HEK293T (cell line): ENCODE data around the gene DYNC1LI2.

Experiments used
- CTCF ChIA-PET: fragments of 350-600 bp; formaldehyde crosslinking; extraction: SDS; loops from one replicate; lab custom pipeline; 2021; ENCODE audit warnings: antibody characterized with exemption, inconsistent platforms; lab: Yijun Ruan, JAX
- POLR2A ChIA-PET: fragments of 350-600 bp; formaldehyde crosslinking; extraction: SDS; loops from one replicate; lab custom pipeline; 2020; ENCODE audit warnings: antibody characterized with exemption, inconsistent platforms; lab: Yijun Ruan, JAX
- DNase-seq: peaks from one replicate; pipeline ENCODE4 v3.0.0; 2012; ENCODE audit warnings: mixed read lengths; ENCODE audit errors: extremely low spot score
- ARNT ChIP-seq: fragments of 450-650 bp; IDR thresholded peaks from 2 replicates; pipeline ENCODE4 v1.6.1; 2017; ENCODE audit warnings: mild to moderate bottlenecking
- BHLHE40 ChIP-seq: fragments of 450-650 bp; IDR thresholded peaks from 2 replicates; pipeline ENCODE4 v1.6.1; 2016; ENCODE audit warnings: mild to moderate bottlenecking, moderate library complexity, borderline replicate concordance
- CTBP1 ChIP-seq: fragments of 450-650 bp; IDR thresholded peaks from 2 replicates; pipeline ENCODE4 v1.6.1; 2016; ENCODE audit warnings: borderline replicate concordance
- ELF4 ChIP-seq: fragments of 450-650 bp; IDR thresholded peaks from 2 replicates; pipeline ENCODE4 v1.6.1; 2017; ENCODE audit warnings: antibody characterized with exemption
- FOXA1 ChIP-seq: fragments of 450-650 bp; IDR thresholded peaks from 2 replicates; pipeline ENCODE4 v1.6.1; 2016; ENCODE audit warnings: mild to moderate bottlenecking
- FOXK2 ChIP-seq: fragments of 450-650 bp; IDR thresholded peaks from 2 replicates; pipeline ENCODE4 v1.6.1; 2016; ENCODE audit warnings: mild to moderate bottlenecking
- FOXM1 ChIP-seq: fragments of 450-650 bp; IDR thresholded peaks from 2 replicates; pipeline ENCODE4 v1.6.1; 2017; ENCODE audit warnings: mild to moderate bottlenecking, borderline replicate concordance
- HDGF ChIP-seq: fragments of 450-650 bp; IDR thresholded peaks from 2 replicates; pipeline ENCODE4 v1.6.1; 2017; ENCODE audit warnings: antibody characterized with exemption, borderline replicate concordance
- L3MBTL2 ChIP-seq: fragments of 450-650 bp; conservative IDR thresholded peaks from 2 replicates; pipeline ENCODE4 v1.6.1; 2016; ENCODE audit warnings: mild to moderate bottlenecking
- LEF1 ChIP-seq: fragments of 450-650 bp; IDR thresholded peaks from 2 replicates; pipeline ENCODE4 v1.6.1; 2017; ENCODE audit warnings: mild to moderate bottlenecking, borderline replicate concordance
- NFRKB ChIP-seq: fragments of 450-650 bp; IDR thresholded peaks from 2 replicates; pipeline ENCODE4 v1.6.1; 2016; ENCODE audit warnings: mild to moderate bottlenecking, moderate library complexity
- SP1 ChIP-seq: fragments of 450-650 bp; IDR thresholded peaks from 2 replicates; pipeline ENCODE4 v1.6.1; 2017
- SUZ12 ChIP-seq: fragments of 450-650 bp; IDR thresholded peaks from 2 replicates; pipeline ENCODE4 v1.6.1; 2016; ENCODE audit warnings: mild to moderate bottlenecking
- TARDBP ChIP-seq: fragments of 450-650 bp; IDR thresholded peaks from 2 replicates; pipeline ENCODE4 v1.6.1; 2016
- ZNF384 ChIP-seq: fragments of 450-650 bp; IDR thresholded peaks from 2 replicates; pipeline ENCODE4 v1.6.1; 2016
- TF ChIP-seq, protein P1 (sequence below): fragments of 450-650 bp; IDR thresholded peaks from 2 replicates; pipeline ENCODE4 v1.6.1; 2016

DYNC1LI2 gene

DNA sequence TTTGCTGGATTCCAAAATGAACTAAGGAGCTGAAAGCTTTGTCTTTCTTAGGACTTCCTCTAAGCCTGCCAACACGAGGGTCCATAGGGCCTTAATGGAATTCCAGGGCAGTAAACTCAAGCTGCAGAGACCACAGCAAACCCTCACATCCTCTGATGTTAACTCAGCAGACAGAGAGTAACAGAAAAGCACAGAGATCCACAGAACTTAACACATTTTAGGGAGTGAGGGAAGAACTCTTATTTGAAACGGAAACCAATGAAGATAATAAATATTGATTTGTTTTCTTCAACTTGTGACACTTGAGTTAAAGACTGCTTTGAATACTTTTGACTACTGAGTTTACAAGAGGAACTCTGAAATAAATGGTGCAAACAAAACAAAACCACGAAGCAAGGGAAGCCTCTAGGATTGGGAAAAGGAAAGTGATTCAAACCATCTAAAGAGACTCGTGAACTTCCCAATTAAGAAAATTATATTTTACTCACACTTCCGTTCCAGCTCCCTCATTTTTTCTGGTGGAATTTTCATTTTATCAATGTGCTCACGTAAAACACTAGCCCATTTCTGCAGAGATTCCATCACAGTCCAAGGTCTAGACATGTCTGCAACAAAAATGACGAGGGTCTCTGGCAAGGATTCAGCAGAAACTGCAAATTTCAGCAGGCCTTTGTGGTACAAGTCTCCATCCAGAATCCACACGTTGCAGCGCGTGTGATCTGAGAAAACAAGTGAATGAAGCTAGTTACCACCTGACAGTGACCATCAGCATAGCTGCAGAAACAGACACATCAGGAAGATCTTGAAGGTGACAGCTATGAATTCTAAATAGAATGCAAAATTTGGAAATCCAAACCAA lies 9.2 kb downstream of the DYNC1LI2 start:
- ChIA-PET CTCF (interaction anchor here (0.6 to 3.1 kb wide), 6 partner anchors 9 to 133 kb away, joined by 3 to 11 read pairs (median 4); partner anchors contain the start of genes DYNC1LI2 and NAE1), POLR2A (interaction anchor here (1.6 to 3.4 kb wide), 2 partner anchors 9 to 88 kb away, joined by 6 to 14 read pairs; partner anchors contain the start of genes DYNC1LI2 and NAE1)

DNA sequence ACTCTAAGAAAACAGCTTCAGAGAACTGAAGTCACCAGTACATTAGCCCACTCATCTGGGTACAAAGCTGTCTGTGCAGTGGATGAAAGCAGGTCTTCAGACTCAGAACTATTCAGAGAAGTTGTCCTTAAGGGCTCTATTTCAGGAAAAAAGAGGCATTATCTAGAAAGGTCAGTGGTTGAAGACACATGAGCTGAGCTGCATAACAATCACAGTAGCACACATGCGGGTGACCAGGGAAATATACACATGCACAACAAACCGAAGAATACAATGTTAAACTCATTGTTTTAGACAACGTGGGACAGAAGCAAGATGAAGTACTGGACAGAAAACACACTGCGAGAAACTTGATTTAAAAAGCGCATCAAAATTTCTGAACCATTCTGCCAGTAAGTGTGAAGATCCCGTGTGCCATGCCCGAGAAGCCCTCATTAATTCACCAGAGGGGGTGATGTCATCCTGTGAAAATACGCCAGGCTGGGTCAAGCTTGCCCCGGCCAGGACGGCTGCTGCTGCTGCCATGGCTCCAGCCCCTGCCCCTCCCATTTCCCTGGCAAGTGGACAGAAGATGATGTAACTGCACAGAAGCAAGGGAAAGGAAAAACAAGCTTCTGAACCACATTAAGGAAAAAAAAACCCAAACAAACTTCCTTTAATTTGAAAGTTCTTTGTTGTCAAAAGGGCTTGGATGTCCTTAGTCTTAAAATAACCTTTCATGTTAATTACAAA lies 10.1 kb downstream of the DYNC1LI2 start:
- POLR2A ChIA-PET: interaction anchor here (1.2 to 3.4 kb wide), 3 partner anchors 10 to 89 kb away, joined by 3 to 14 read pairs (median 6); partner anchors contain the start of genes DYNC1LI2 and NAE1
- CTCF ChIA-PET: interaction anchor here (0.9 to 3.1 kb wide), 6 partner anchors 10 to 132 kb away, joined by 3 to 11 read pairs (median 4); partner anchors contain the start of genes DYNC1LI2 and NAE1
- TF ChIP-seq TARDBP (no peak), NFRKB (no peak), L3MBTL2 (no peak), SP1 (no peak), LEF1 (no peak), ZNF384 (no peak), FOXK2 (no peak), ELF4 (no peak)
- DNase-seq: peak; percentile 35

More for the DNA sequence above, 9.2 kb downstream of the DYNC1LI2 start:
- no peak for DNase-seq
- TF ChIP-seq TARDBP: no peak
- TF ChIP-seq LEF1: no peak
- TF ChIP-seq ZNF384: no peak
- TF ChIP-seq SUZ12: no peak
- no peak for TF ChIP-seq SP1
- no peak for TF ChIP-seq ELF4
- no peak for TF ChIP-seq HDGF
- no peak for TF ChIP-seq NFRKB
- TF ChIP-seq CTBP1: no peak
- TF ChIP-seq ARNT: no peak
- TF ChIP-seq BHLHE40: no peak
- TF ChIP-seq FOXA1: no peak
- TF ChIP-seq FOXK2: no peak
- TF ChIP-seq, protein P1, sequence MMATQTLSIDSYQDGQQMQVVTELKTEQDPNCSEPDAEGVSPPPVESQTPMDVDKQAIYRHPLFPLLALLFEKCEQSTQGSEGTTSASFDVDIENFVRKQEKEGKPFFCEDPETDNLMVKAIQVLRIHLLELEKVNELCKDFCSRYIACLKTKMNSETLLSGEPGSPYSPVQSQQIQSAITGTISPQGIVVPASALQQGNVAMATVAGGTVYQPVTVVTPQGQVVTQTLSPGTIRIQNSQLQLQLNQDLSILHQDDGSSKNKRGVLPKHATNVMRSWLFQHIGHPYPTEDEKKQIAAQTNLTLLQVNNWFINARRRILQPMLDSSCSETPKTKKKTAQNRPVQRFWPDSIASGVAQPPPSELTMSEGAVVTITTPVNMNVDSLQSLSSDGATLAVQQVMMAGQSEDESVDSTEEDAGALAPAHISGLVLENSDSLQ: no peak
- TF ChIP-seq L3MBTL2: no peak
- TF ChIP-seq FOXM1: no peak

DNA sequence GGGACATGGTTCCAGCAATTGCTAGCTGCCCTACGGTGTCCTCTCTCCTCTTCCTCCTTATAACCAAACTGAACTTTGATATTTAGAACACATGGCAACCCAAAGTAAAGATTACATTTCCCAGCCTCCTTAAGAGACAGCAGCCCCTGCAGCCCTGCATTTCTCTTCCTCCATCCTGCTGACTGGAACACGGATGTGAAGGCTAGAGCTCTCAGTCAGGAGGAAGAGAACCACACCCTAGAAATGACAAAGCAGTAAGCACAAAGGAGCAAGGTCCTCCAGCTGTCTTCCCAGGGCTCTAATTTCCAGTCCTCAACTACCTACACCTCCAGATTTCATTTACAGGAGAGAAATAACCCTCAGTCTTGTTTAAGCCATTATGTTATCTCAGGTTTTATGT lies 10.9 kb downstream of the DYNC1LI2 start:
- POLR2A ChIA-PET: interaction anchor here (1.2 to 3.4 kb wide), 3 partner anchors 11 to 90 kb away, joined by 3 to 14 read pairs (median 6); partner anchors contain the start of genes DYNC1LI2 and NAE1

DNA sequence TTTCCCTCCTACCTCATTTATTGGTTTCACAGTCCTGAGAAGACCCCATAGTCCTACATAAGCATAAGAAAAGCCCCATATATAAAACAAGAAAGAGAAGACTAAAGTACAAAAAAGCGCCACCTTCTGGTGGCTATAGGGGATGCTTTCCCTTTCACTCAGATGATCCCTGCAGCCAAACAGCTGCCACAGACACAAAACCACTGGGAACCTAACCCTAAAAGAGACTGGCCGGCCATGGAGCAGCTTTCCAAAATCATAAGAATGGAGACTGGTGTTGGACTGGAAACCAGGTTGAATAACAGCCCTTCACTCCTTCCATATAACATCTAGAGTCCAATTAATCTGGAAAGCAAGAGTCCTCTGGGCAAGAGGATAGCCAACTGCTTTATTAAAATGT lies 11.4 kb downstream of the DYNC1LI2 start:
- no peak for TF ChIP-seq SP1
- TF ChIP-seq HDGF: no peak
- TF ChIP-seq ZNF384: no peak
- TF ChIP-seq CTBP1: no peak
- no peak for TF ChIP-seq FOXA1
- no peak for TF ChIP-seq ARNT
- no peak for TF ChIP-seq TARDBP
- no peak for TF ChIP-seq NFRKB
- no peak for TF ChIP-seq LEF1
- TF ChIP-seq BHLHE40: no peak
- TF ChIP-seq, protein P1: no peak
- CTCF ChIA-PET: interaction anchor here (0.6 to 3.1 kb wide), 7 partner anchors 10 to 160 kb away, joined by 3 to 11 read pairs (median 3); partner anchors contain the start of gene DYNC1LI2
- peak; percentile 66 for DNase-seq
- POLR2A ChIA-PET: interaction anchor here (3.4 kb wide), 1 partner anchor 11 kb away, joined by 14 read pairs; the partner anchor contains the start of gene DYNC1LI2

More for the DNA sequence above, 10.9 kb downstream of the DYNC1LI2 start:
- DNase-seq: no peak
- TF ChIP-seq BHLHE40: no peak
- TF ChIP-seq FOXK2: no peak
- no peak for TF ChIP-seq TARDBP
- no peak for TF ChIP-seq FOXM1
- TF ChIP-seq HDGF: no peak
- no peak for TF ChIP-seq LEF1
- no peak for TF ChIP-seq CTBP1
- TF ChIP-seq L3MBTL2: no peak
- no peak for TF ChIP-seq ZNF384
- no peak for TF ChIP-seq SUZ12
- no peak for TF ChIP-seq ELF4
- TF ChIP-seq NFRKB: no peak
- no peak for TF ChIP-seq SP1
- TF ChIP-seq, protein P1: no peak
- no peak for TF ChIP-seq FOXA1
- CTCF ChIA-PET: interaction anchor here (0.6 to 3.1 kb wide), 7 partner anchors 10 to 159 kb away, joined by 3 to 11 read pairs (median 3); partner anchors contain the start of gene DYNC1LI2

DNA sequence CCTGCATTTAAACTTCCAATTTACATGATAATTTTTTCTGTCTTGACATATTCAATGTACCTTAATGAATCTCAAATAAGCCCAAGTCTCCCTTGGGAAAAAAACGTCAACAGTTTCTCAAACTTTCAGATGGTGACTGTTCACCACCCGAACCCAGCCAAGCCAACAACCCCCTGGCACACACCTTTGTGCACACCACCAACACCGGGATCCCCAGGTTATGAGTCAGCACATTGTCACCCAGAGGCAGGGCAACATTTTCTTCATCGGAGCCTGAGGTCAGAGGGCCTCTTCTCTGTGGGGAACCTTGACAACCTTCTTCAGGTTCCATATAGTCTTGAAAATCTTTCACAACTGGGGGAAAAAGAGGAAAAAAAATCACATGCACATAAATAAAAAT lies 15.5 kb downstream of the DYNC1LI2 start:
- ChIA-PET POLR2A (no interaction called here), CTCF (interaction anchor here (2.7 kb wide), 1 partner anchor 8 kb away, joined by 16 read pairs; no protein-coding TSS in a partner anchor)
- DNase-seq: no peak
- TF ChIP-seq HDGF (no peak), TARDBP (no peak), CTBP1 (no peak), LEF1 (no peak), FOXA1 (no peak), ELF4 (no peak), FOXM1 (no peak), ARNT (no peak), SUZ12 (no peak), SP1 (no peak), ZNF384 (no peak)
- TF ChIP-seq, protein P1: no peak
